Measurements from ENCODE around the gene A2ML1.
A peak's percentile ranks its signal among the peaks of the same experiment; 100 is the strongest.

A2ML1 gene

GRCh38 chr12:8823565-8824300 is 1.3 kb downstream of the A2ML1 start:
- peak; percentile 58 for TF ChIP-seq CTCF (IDR thresholded peaks at IDR 0.05; ENCODE audit: insufficient read depth, low read depth, low read length, missing control alignments)
- H3K4me3 ChIP-seq (ENCODE audit: low read length): peak overlapping the region; percentile 55
- DNase-seq (ENCODE audit: low read depth): peak; percentile 30

- no peak overlapping the region for H3K4me3 ChIP-seq (ENCODE audit: low read length)
- DNase-seq (ENCODE audit: low read depth): peak; percentile 80
- no peak for TF ChIP-seq CTCF (IDR thresholded peaks at IDR 0.05; ENCODE audit: insufficient read depth, low read depth, low read length, missing control alignments)
Observed at GRCh38 chr12:8827551-8828256, 5.3 kb downstream of the A2ML1 start.

GRCh38 chr12:8828257-8829124 is 6.1 kb downstream of the A2ML1 start:
- TF ChIP-seq CTCF (IDR thresholded peaks at IDR 0.05; ENCODE audit: insufficient read depth, low read depth, low read length, missing control alignments): no peak
- H3K4me3 ChIP-seq (ENCODE audit: low read length): no peak overlapping the region
- DNase-seq (ENCODE audit: low read depth): peak; percentile 55

- peak; percentile 58 for DNase-seq (ENCODE audit: low read depth)
- no peak overlapping the region for H3K4me3 ChIP-seq (ENCODE audit: low read length)
- TF ChIP-seq CTCF (IDR thresholded peaks at IDR 0.05; ENCODE audit: insufficient read depth, low read depth, low read length, missing control alignments): no peak
Observed at GRCh38 chr12:8829125-8829518, 6.7 kb downstream of the A2ML1 start.

GRCh38 chr12:8829621-8830020 is 7.2 kb downstream of the A2ML1 start:
- TF ChIP-seq CTCF (IDR thresholded peaks at IDR 0.05; ENCODE audit: insufficient read depth, low read depth, low read length, missing control alignments): no peak
- peak; percentile 22 for DNase-seq (ENCODE audit: low read depth)
- H3K4me3 ChIP-seq (ENCODE audit: low read length): no peak overlapping the region

- DNase-seq (ENCODE audit: low read depth): no peak
- no peak for TF ChIP-seq CTCF (IDR thresholded peaks at IDR 0.05; ENCODE audit: insufficient read depth, low read depth, low read length, missing control alignments)
Observed at GRCh38 chr12:8831116-8831515, 8.7 kb downstream of the A2ML1 start.

More at GRCh38 chr12:8831116-8831515, 8.7 kb downstream of the A2ML1 start:
- no peak overlapping the region for H3K4me3 ChIP-seq (ENCODE audit: low read length)
